ENCODE measurements around the gene GALNT6. TPM values are rescaled to one million over a fixed set of nuclear protein-coding genes. Genes with fewer than 3 reads are reported as not detected.
A peak's percentile ranks its signal among the peaks of the same experiment; 100 is the strongest.

Gene GALNT6
- total and polyA plus RNA-seq, 9 of the 15 experiments (the other 6 are each of a cell fraction or from before 2014, with no cell fraction given): 1.5 to 8.6 (median 5.1) TPM

GRCh38 chr12:51368640-51369517, 22.3 kb downstream of the GALNT6 start (continued):
- TF ChIP-seq PRDM10 (IDR thresholded peaks at IDR 0.05; ENCODE audit: partially characterized antibody) (peak; percentile 85), STAT5A (IDR thresholded peaks at IDR 0.05; ENCODE audit: borderline replicate concordance, low read length) (peak; percentile 82), HMGN3 (IDR thresholded peaks at IDR 0.05; ENCODE audit: borderline replicate concordance, extremely low read depth, insufficient read length, low read depth, low read length) (peak; percentile 85), EZH2 (IDR thresholded peaks at IDR 0.05; ENCODE audit: borderline replicate concordance, low read depth, low read length) (no peak), DPF2 (IDR thresholded peaks at IDR 0.05) (peak; percentile 82), NR4A1 (CRISPR knock-in tag; IDR thresholded peaks at IDR 0.05) (no peak), NR4A1 (tag; IDR thresholded peaks at IDR 0.05) (peak; percentile 79), ARID1B (IDR thresholded peaks at IDR 0.05) (peak; percentile 95), ADNP (tag; IDR thresholded peaks at IDR 0.05) (no peak), LEF1 (IDR thresholded peaks at IDR 0.05) (peak; percentile 59), ID3 (CRISPR knock-in tag; IDR thresholded peaks at IDR 0.05) (no peak), ID3 (tag; IDR thresholded peaks at IDR 0.05) (peak; percentile 80; the same call in 1 of the 2 replicates), RUNX1 (IDR thresholded peaks at IDR 0.05; ENCODE audit: low read depth) (peak; percentile 45; the same call in 1 of the 2 replicates), TEAD1 (CRISPR knock-in tag; IDR thresholded peaks at IDR 0.05) (0 out of 4 replicates have a peak, but pooled peaks of 1 of the 2 experiments have one; percentile 15), SRF (CRISPR knock-in tag; IDR thresholded peaks at IDR 0.05) (no peak), RFX5 (IDR thresholded peaks at IDR 0.05; ENCODE audit: low read depth, low read length) (no peak)
